GM19193 (cell line): ENCODE measurements around the gene PISD.

Experiments
- POLR2A ChIP-seq: IDR thresholded peaks from 4 replicates; pipeline ENCODE4 v1.6.1; 2011; ENCODE audit not compliant: insufficient read depth, insufficient read length; ENCODE audit errors: extremely low read depth

Gene PISD

GRCh38 chr22:31653944-31654343, 8.1 kb downstream of the PISD start:
- TF ChIP-seq POLR2A, result no peak

GRCh38 chr22:31652911-31653684, 8.9 kb downstream of the PISD start:
- no peak for TF ChIP-seq POLR2A

- no peak for TF ChIP-seq POLR2A
These were observed 9.9 kb downstream of the PISD start for GRCh38 chr22:31652088-31652487.

GRCh38 chr22:31651664-31652063, 10.4 kb downstream of the PISD start:
- TF ChIP-seq POLR2A, result no peak

- TF ChIP-seq POLR2A, result no peak
These were observed 11.6 kb downstream of the PISD start for GRCh38 chr22:31650391-31650790.

GRCh38 chr22:31647523-31648320, 14.3 kb downstream of the PISD start:
- TF ChIP-seq POLR2A, result no peak

- no peak for TF ChIP-seq POLR2A
These were observed 14.9 kb downstream of the PISD start for GRCh38 chr22:31647066-31647465.

- no peak for TF ChIP-seq POLR2A
These were observed 15.6 kb downstream of the PISD start for GRCh38 chr22:31646186-31647019.

GRCh38 chr22:31639436-31640039, 22.5 kb downstream of the PISD start:
- TF ChIP-seq POLR2A, result no peak

- TF ChIP-seq POLR2A, result peak; percentile 47
These were observed 24.0 kb downstream of the PISD start for GRCh38 chr22:31637891-31638618.

- TF ChIP-seq POLR2A, result peak; percentile 59
These were observed 24.5 kb downstream of the PISD start for GRCh38 chr22:31637447-31637890.

- no peak for TF ChIP-seq POLR2A
These were observed 26.2 kb downstream of the PISD start for GRCh38 chr22:31635638-31636306.

- TF ChIP-seq POLR2A, result no peak
These were observed 30.6 kb downstream of the PISD start for GRCh38 chr22:31631436-31631835.
